ENCODE measurements around the gene XKR7.
"Not testable (repeated sequence)": the region's sequence is repeated elsewhere in the genome, so short reads cannot be mapped to it uniquely, and the experiment has no call there.

Gene XKR7

GRCh38 chr20:31967830-31968249 lies at the start of gene XKR7:
Gene XKR7, plus strand, starts transcription at chr20:31968151. Its CDS starts 25 bp downstream, at chr20:31968176.
- no peak for DNase-seq (ENCODE audit: low read depth)

GRCh38 chr20:31918466-31919105 lies 49.4 kb upstream of the XKR7 start:
- DNase-seq (ENCODE audit: low read depth) = no peak

- DNase-seq (ENCODE audit: low read depth) = no peak
Observed at GRCh38 chr20:31919410-31920155, 48.4 kb upstream of the XKR7 start.

GRCh38 chr20:31920275-31920855 lies 47.6 kb upstream of the XKR7 start:
- no peak for DNase-seq (ENCODE audit: low read depth)

- DNase-seq (ENCODE audit: low read depth) = not testable (repeated sequence)
Observed at GRCh38 chr20:31921480-31921879, 46.5 kb upstream of the XKR7 start.

- no peak for DNase-seq (ENCODE audit: low read depth)
Observed at GRCh38 chr20:31922181-31922580, 45.8 kb upstream of the XKR7 start.

GRCh38 chr20:31922588-31922987 lies 45.4 kb upstream of the XKR7 start:
- no peak for DNase-seq (ENCODE audit: low read depth)

- DNase-seq (ENCODE audit: low read depth) = no peak
Observed at GRCh38 chr20:31923388-31924331, 44.3 kb upstream of the XKR7 start.

GRCh38 chr20:31924561-31924960 lies 43.4 kb upstream of the XKR7 start:
- DNase-seq (ENCODE audit: low read depth) = no peak

- DNase-seq (ENCODE audit: low read depth) = no peak
Observed at GRCh38 chr20:31925631-31926030, 42.3 kb upstream of the XKR7 start.

- no peak for DNase-seq (ENCODE audit: low read depth)
Observed at GRCh38 chr20:31926493-31926892, 41.5 kb upstream of the XKR7 start.

- no peak for DNase-seq (ENCODE audit: low read depth)
Observed at GRCh38 chr20:31927627-31928159, 40.3 kb upstream of the XKR7 start.

- not testable (repeated sequence) for DNase-seq (ENCODE audit: low read depth)
Observed at GRCh38 chr20:31929631-31930030, 38.3 kb upstream of the XKR7 start.

GRCh38 chr20:31930779-31931178 lies 37.2 kb upstream of the XKR7 start:
- DNase-seq (ENCODE audit: low read depth) = no peak

- no peak for DNase-seq (ENCODE audit: low read depth)
Observed at GRCh38 chr20:31933698-31934097, 34.3 kb upstream of the XKR7 start.

- no peak for DNase-seq (ENCODE audit: low read depth)
Observed at GRCh38 chr20:31934491-31934890, 33.5 kb upstream of the XKR7 start.

- no peak for DNase-seq (ENCODE audit: low read depth)
Observed at GRCh38 chr20:31934968-31935764, 32.8 kb upstream of the XKR7 start.

- no peak for DNase-seq (ENCODE audit: low read depth)
Observed at GRCh38 chr20:31936420-31936819, 31.5 kb upstream of the XKR7 start.

GRCh38 chr20:31937820-31938219 lies 30.1 kb upstream of the XKR7 start:
- DNase-seq (ENCODE audit: low read depth) = no peak

GRCh38 chr20:31939661-31940060 lies 28.3 kb upstream of the XKR7 start:
- no peak for DNase-seq (ENCODE audit: low read depth)

GRCh38 chr20:31943052-31943471 lies 24.9 kb upstream of the XKR7 start:
- no peak for DNase-seq (ENCODE audit: low read depth)
